CMK (cell line): ENCODE data around the gene TBC1D19.

Source experiments
- DNase-seq: peaks from one replicate; pipeline ENCODE4 v3.0.0-alpha.2; 2010; ENCODE audit warnings: low read depth

The TBC1D19 gene

GRCh38 chr4:26782168-26782829 lies 198.4 kb downstream of the TBC1D19 start:
- DNase-seq, result peak; percentile 68

GRCh38 chr4:26782830-26783202 lies 198.9 kb downstream of the TBC1D19 start:
- no peak for DNase-seq

GRCh38 chr4:26784207-26784865 lies 200.5 kb downstream of the TBC1D19 start:
- DNase-seq, result no peak

- DNase-seq, result no peak
Observed at GRCh38 chr4:26785312-26785711, 201.4 kb downstream of the TBC1D19 start.

- no peak for DNase-seq
Observed at GRCh38 chr4:26785810-26786209, 201.9 kb downstream of the TBC1D19 start.

GRCh38 chr4:26786916-26787315 lies 203.0 kb downstream of the TBC1D19 start:
- no peak for DNase-seq

- no peak for DNase-seq
Observed at GRCh38 chr4:26787461-26788340, 203.8 kb downstream of the TBC1D19 start.

GRCh38 chr4:26788341-26788733 lies 204.5 kb downstream of the TBC1D19 start:
- no peak for DNase-seq

GRCh38 chr4:26789208-26789607 lies 205.3 kb downstream of the TBC1D19 start:
- DNase-seq, result no peak

- no peak for DNase-seq
Observed at GRCh38 chr4:26791346-26791745, 207.5 kb downstream of the TBC1D19 start.

- no peak for DNase-seq
Observed at GRCh38 chr4:26792639-26793038, 208.8 kb downstream of the TBC1D19 start.

GRCh38 chr4:26793735-26794134 lies 209.9 kb downstream of the TBC1D19 start:
- no peak for DNase-seq

- no peak for DNase-seq
Observed at GRCh38 chr4:26796081-26796480, 212.2 kb downstream of the TBC1D19 start.

- DNase-seq, result no peak
Observed at GRCh38 chr4:26802790-26803189, 218.9 kb downstream of the TBC1D19 start.

GRCh38 chr4:26803211-26803861 lies 219.5 kb downstream of the TBC1D19 start:
- DNase-seq, result no peak

- no peak for DNase-seq
Observed at GRCh38 chr4:26804451-26804850, 220.6 kb downstream of the TBC1D19 start.

- no peak for DNase-seq
Observed at GRCh38 chr4:26804925-26805324, 221.0 kb downstream of the TBC1D19 start.
